Posterior vena cava (tissue), 2 donors: ENCODE measurements around the gene ITGA5. TPM values are rescaled to one million over a fixed set of nuclear protein-coding genes. Genes with fewer than 3 reads are reported as not detected.

Experiments
- DNase-seq: peaks from one replicate; pipeline ENCODE4 v3.0.0-alpha.2; 2020; ENCODE audit warnings: low spot score
- intact Hi-C, 2 donors: fragments of 100-400 bp; cut with DNase I; formaldehyde crosslinking; loops; one replicate each; pipeline versions ENCODE4 v1.14.1 to v1.14.2; 2022 to 2023
- total RNA-seq, 2 donors: library from RNA; stranded (reverse); fragmentation: NEBNext Ultra II Directional; extraction: Animal tissue kit (Norgen Biotek cat#: 25700); gene quantifications; one replicate each; pipeline ENCODE4 v1.2.1, GENCODE V29; 2021
- donor health status: DM: yes; HTN: yes; CAD: no.
- donor health status: DM: yes; HTN: yes; CAD: no.

ITGA5 gene
- total RNA-seq, 2 donors from 2014 or later, result 833 to 1,151 TPM

- DNase-seq, result no peak
- intact Hi-C loops, result loop anchor here in 1 of 2 donors (10.0 kb wide), 2 partner anchors 106 to 346 kb away; partner anchors contain the start of genes HOXC8 and HOXC9
These were observed 68.3 kb downstream of the ITGA5 start for GRCh38 chr12:54350743-54351142.

DNA sequence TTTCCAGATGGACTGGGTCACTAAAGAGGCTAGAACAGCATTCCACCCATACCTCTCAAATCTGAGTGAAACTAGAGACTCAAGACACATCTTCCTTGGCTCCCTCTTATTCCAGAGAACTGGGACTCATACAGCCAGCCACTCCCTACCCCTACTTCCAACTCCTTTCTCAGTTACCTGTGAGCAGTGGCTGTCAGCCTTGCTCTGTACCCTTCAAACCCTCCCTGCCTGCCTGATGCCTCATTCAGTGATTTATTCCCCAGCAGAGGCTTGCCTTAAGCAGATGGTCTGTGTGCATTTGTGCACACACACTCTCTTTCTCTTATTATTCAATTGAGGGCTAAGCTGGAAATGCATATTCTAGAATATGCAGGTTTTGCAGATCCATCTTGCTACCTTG, 69.4 kb downstream of the ITGA5 start:
- DNase-seq, result no peak
- intact Hi-C loops, result loop anchor here in 1 of 2 donors (10.0 kb wide), 2 partner anchors 105 to 345 kb away; partner anchors contain the start of genes HOXC8 and HOXC9

DNA sequence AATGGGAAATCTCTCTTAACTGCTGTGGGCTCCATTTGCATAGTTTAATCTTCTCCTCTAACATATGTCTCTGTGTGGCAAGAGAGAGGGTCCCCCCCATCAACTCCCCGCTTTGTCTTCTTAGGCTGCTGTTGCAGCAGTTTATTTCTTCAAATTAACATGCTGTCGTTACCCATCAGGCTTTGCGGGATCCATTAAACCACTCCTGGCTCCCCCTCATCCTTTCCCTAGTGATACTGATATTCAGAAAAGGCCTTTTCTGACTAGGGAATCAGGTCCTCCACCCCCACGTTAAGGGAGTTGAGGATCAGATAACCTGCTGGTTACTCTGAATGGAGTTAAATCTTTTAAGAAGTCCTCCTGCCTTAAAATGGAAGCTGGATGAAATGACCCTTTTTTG, 70.0 kb downstream of the ITGA5 start:
- intact Hi-C loops, result no loop called here
- no peak for DNase-seq

Other genes starting within 250 kb of the ITGA5 start
- gene SMUG1, start 230.3 kb downstream of the ITGA5 start, total RNA-seq, result 10 to 100 TPM; 21.2 to 25.7 TPM
- gene CBX5, start 139.1 kb downstream of the ITGA5 start, total RNA-seq, result 10 to 100 TPM; 46.2 to 56.2 TPM
- gene HNRNPA1, start 138.5 kb downstream of the ITGA5 start, total RNA-seq, result 100 to 1,000 TPM; 503 to 615 TPM
- 1 to 10 TPM; 1.6 to 3.5 TPM for gene NFE2, start 118.3 kb downstream of the ITGA5 start, total RNA-seq
- gene COPZ1, start 94.1 kb downstream of the ITGA5 start, total RNA-seq, result 10 to 100 TPM; 80.2 to 80.6 TPM
- gene GPR84, start 54.8 kb downstream of the ITGA5 start, total RNA-seq, result 1 to 10 TPM; 1.6 to 2.5 TPM
- gene ZNF385A, start 34.5 kb downstream of the ITGA5 start, total RNA-seq, result 10 to 100 TPM; 19.3 to 23.2 TPM
- under 1 TPM in 1 of 2 donors, not detected in 1; 0.69 TPM for gene GTSF1, start 54.3 kb upstream of the ITGA5 start, total RNA-seq
- 10 to 100 TPM; 41.4 to 46.4 TPM for gene NCKAP1L, start 78.5 kb upstream of the ITGA5 start, total RNA-seq
- 10 to 100 TPM in 1 of 2 donors, 1 to 10 TPM in 1; 9.6 to 25.1 TPM for gene PDE1B, start 130.3 kb upstream of the ITGA5 start, total RNA-seq
- 1 to 10 TPM; 3.7 to 7.4 TPM for gene PPP1R1A, start 169.4 kb upstream of the ITGA5 start, total RNA-seq
- gene LACRT, start 215.6 kb upstream of the ITGA5 start, total RNA-seq, result not detected
- not detected for gene DCD, start 229.1 kb upstream of the ITGA5 start, total RNA-seq